Nephron progenitor cell (in vitro differentiated cells): ENCODE measurements around the gene RASGRF1.

ENCODE experiments used
- DNase-seq: peaks from one replicate; pipeline ENCODE4 v3.0.0; 2021
- H3K27ac Mint-ChIP-seq: 2 replicates; pipeline ENCODE4 v1.8.0; 2021; ENCODE audit warnings: mild to moderate bottlenecking, moderate library complexity, mixed read lengths
- H3K27me3 Mint-ChIP-seq: 2 replicates; pipeline ENCODE4 v1.8.0; 2021; ENCODE audit warnings: mild to moderate bottlenecking, low read depth, mixed read lengths; ENCODE audit not compliant: poor library complexity
- H3K36me3 Mint-ChIP-seq: 2 replicates; pipeline ENCODE4 v1.8.0; 2021; ENCODE audit warnings: low read depth, mixed read lengths
- H3K4me1 Mint-ChIP-seq: 2 replicates; pipeline ENCODE4 v1.8.0; 2021; ENCODE audit warnings: mixed read lengths
- H3K4me3 Mint-ChIP-seq: 2 replicates; pipeline ENCODE4 v1.8.0; 2021; ENCODE audit warnings: mild to moderate bottlenecking, moderate library complexity, mixed read lengths
- H3K9me3 Mint-ChIP-seq: 2 replicates; pipeline ENCODE4 v1.8.0; 2021; ENCODE audit warnings: mild to moderate bottlenecking, moderate library complexity, mixed read lengths
- CTCF ChIP-seq: fragments of 200-600 bp; sonication (generic); IDR thresholded peaks from 2 replicates; pipeline ENCODE4 v1.5.0; 2021; ENCODE audit warnings: antibody characterized with exemption

The RASGRF1 gene

GRCh38 chr15:78969687-78970349, 120.8 kb downstream of the RASGRF1 start:
- no peak for TF ChIP-seq CTCF
- Mint-ChIP-seq H3K36me3 (no peaks in the 10 kb centered on the region), H3K9me3 (no peaks in the 10 kb centered on the region), H3K4me3 (no peak overlapping the region), H3K27me3 (peaks cover 3% of the 10 kb centered on the region), H3K27ac (no peak overlapping the region), H3K4me1 (no peaks in the 10 kb centered on the region)
- no peak for DNase-seq

GRCh38 chr15:78968539-78969271, 121.9 kb downstream of the RASGRF1 start:
- Mint-ChIP-seq H3K4me1 (no peaks in the 10 kb centered on the region), H3K36me3 (no peaks in the 10 kb centered on the region), H3K27ac (no peak overlapping the region), H3K9me3 (no peaks in the 10 kb centered on the region), H3K4me3 (no peak overlapping the region), H3K27me3 (peaks cover 3% of the 10 kb centered on the region)
- DNase-seq, result no peak
- TF ChIP-seq CTCF, result no peak

GRCh38 chr15:78968114-78968513, 122.5 kb downstream of the RASGRF1 start:
- no peak for DNase-seq
- H3K4me1 Mint-ChIP-seq, result no peaks in the 10 kb centered on the region
- peaks cover 3% of the 10 kb centered on the region for H3K27me3 Mint-ChIP-seq
- TF ChIP-seq CTCF, result no peak
- no peak overlapping the region for H3K27ac Mint-ChIP-seq
- H3K9me3 Mint-ChIP-seq, result no peaks in the 10 kb centered on the region
- H3K4me3 Mint-ChIP-seq, result no peak overlapping the region
- no peaks in the 10 kb centered on the region for H3K36me3 Mint-ChIP-seq

GRCh38 chr15:78960308-78960707, 130.3 kb downstream of the RASGRF1 start:
- Mint-ChIP-seq H3K4me3 (no peak overlapping the region), H3K27me3 (peaks cover 6% of the 10 kb centered on the region), H3K27ac (no peak overlapping the region), H3K4me1 (peaks cover 4% of the 10 kb centered on the region), H3K36me3 (no peaks in the 10 kb centered on the region), H3K9me3 (no peaks in the 10 kb centered on the region)
- no peak for TF ChIP-seq CTCF
- no peak for DNase-seq

GRCh38 chr15:78959360-78959759, 131.2 kb downstream of the RASGRF1 start:
- no peak overlapping the region for H3K4me3 Mint-ChIP-seq

More at GRCh38 chr15:78959360-78959759, 131.2 kb downstream of the RASGRF1 start:
- Mint-ChIP-seq H3K27ac (no peak overlapping the region), H3K4me1 (peaks cover 4% of the 10 kb centered on the region), H3K27me3 (peaks cover 14% of the 10 kb centered on the region), H3K9me3 (no peaks in the 10 kb centered on the region), H3K36me3 (no peaks in the 10 kb centered on the region)
- no peak for DNase-seq
- TF ChIP-seq CTCF, result no peak
